LNCAP (cell line): ENCODE measurements around the gene TSPAN15.

Source experiments
- CTCF ChIP-seq: fragments of 450-650 bp; IDR thresholded peaks from 2 replicates; pipeline ENCODE4 v1.5.1; 2017; ENCODE audit warnings: mild to moderate bottlenecking

The TSPAN15 gene

DNA sequence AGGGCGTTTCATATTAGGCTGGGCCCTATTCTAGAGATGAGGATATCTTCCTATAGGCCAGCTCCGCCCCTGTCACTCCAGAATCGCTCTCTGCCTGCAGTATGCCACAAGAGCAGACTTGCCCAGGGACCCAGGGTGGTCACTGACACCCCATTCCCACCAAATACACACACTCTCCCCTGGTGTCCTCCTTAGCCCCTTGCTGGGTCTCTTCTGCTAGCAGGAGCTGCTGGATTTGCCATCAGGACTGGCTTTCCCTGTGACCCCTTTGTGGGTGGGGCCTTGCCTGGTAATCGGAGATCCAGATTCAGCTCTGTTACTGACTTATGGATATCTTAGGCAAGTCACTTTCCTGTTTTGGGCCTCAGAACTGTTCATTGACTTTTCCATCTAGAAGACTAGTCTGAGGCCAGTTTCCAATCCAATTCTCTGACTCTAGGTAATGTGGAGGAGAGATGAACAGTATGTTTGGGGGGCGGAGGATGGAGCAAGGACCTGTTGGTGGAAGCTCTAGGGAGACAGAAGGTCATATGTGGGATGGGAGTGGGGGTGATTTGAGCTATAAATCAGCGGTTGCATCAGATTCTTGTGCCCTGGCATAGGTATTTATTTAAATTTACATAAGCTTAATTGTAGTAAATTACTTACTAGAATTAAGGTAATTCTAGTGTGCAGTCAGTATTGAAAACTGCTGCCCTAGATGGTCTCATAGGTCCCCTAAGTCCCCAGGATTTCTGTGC, 1.6 kb downstream of the TSPAN15 start:
- no peak for TF ChIP-seq CTCF

DNA sequence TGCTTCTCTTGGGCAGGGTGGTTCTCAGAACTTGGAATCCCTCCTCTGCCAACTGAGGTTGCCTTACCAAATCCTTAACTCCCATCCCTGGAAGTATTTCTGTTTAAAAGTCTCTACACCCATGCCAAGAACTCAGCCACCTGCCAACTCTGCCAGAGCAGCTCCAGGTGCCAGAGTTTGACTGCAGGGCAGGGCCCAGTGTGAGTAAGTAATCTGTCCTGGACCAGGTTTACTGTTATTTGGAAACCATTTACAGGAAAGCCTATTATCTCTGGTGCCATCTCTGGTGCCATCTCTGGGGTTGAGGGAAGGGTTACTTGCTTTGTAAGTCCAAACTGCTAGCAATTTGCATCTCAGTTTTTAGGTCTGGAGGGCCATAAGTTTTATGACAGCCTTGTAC, 2.5 kb downstream of the TSPAN15 start:
- no peak for TF ChIP-seq CTCF

DNA sequence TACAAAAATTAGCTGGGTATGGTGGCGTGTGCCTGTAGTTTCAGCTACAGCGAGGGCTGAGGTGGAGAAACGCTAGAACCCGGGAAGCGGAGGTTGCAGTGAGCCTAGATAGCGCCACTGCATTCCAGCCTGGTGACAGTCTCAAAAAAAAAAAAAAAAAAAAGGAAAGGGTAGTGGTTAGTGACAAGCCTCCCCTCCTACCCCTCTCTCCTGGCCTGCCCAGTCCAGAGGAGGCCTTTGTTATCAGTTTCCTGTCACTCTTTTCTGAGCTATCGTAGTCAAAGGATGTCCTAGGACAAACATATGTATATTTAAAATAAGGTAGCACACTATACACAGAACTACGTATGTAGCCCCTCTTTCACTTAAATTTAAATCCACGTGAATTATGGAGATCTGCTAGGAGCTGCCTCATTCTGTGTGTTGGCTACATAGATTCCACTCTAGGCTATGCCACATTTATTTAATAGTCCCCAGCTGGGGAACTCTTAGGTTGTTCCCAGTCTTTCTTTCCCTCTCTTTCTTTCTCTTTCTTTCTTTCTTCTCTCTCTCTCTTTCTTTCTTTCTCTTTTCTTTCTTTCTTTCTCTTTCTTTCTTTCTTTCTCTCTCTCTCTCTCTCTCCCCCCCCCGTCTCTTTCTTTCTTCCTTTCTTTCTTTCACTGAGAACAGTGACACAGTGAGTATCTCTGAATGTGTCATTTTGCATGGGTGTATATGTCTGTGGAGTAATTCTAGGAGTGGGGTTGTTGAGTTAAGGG, 3.9 kb downstream of the TSPAN15 start:
- no peak for TF ChIP-seq CTCF

- TF ChIP-seq CTCF: no peak
Measured at GRCh38 chr10:69456880-69457693, 5.8 kb downstream of the TSPAN15 start.

DNA sequence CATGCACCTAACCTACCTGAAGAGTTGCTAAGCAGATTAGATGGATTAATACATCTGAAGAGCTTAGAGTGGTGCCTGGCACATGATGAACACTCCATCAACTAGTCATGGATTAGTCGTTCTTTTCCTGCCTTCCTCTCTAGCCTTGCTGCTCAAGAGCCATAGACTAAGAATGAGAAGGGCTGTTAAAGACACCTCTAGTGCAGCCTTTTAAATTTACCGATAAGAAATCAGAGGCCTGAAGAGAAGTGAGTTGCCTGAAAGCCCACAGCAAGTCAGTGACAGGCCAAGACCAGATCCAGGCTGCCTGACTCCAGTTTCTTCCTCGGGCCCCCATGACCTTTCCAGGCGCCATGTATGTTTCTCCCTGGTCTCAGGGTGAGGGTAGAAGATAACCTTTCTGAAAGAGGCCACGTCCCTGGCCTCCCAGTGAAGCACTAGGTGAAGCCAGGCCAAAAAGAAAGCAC, 6.5 kb downstream of the TSPAN15 start:
- TF ChIP-seq CTCF: no peak

DNA sequence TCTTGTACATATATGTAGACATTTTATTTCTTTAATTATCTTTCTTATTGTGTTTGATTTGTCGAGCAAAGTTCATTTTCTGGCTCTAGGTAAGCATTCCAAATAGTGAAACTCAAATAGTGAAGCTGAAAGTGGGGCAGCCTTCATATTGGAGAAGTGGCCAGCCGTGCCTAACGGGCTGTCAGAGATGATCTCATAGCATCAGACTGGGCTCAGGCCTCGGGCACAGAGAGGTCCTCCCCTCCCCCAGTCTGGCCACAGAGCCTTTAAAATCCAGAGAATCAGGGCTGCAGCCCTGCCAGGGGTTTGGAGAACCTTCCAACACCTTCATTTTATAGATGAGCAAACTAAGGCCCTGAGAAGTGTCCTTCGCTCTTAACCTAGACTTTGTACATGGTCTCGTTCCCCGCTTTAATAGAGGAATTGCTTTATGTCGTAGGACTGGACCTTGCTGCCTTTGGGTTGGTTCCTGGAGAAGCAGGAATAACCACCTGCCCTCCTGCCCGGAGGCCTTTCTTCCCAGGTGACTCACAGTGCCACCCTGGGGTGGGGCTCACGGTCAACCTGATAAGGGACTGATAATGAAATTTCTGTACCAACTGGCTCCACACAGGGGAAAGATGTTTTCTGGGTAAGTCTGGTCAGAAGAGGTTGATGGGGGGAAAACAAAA, 7.3 kb downstream of the TSPAN15 start:
- no peak for TF ChIP-seq CTCF
